Subcutaneous abdominal adipose tissue (tissue), 5 donors: ENCODE data around the gene ARFGEF3.

Experiments used
- H3K27ac ChIP-seq: one replicate; pipeline ENCODE4 v1.7.0; 2013; ENCODE audit warnings: low read depth, mild to moderate bottlenecking, inconsistent platforms, low read length, moderate library complexity
- H3K27me3 ChIP-seq, 5 donors: one replicate each; pipeline ENCODE4 v1.7.0; 2013; ENCODE audit warnings: low read length in 5 of 5, inconsistent platforms in 1 of 5; ENCODE audit not compliant: control insufficient read depth in 5 of 5, insufficient read depth in 4 of 5
- H3K36me3 ChIP-seq, 5 donors: one replicate each; pipeline ENCODE4 v1.7.0; 2013; ENCODE audit warnings: low read length in 5 of 5; ENCODE audit not compliant: control insufficient read depth in 5 of 5, insufficient read depth in 5 of 5
- H3K4me1 ChIP-seq, 5 donors: one replicate each; pipeline ENCODE4 v1.7.0; 2013; ENCODE audit warnings: low read length in 5 of 5, mild to moderate bottlenecking in 3 of 5, moderate library complexity in 1 of 5; ENCODE audit not compliant: control insufficient read depth in 5 of 5, insufficient read depth in 5 of 5
- H3K4me3 ChIP-seq, 5 donors: one replicate each; pipeline ENCODE4 v1.7.0; 2013; ENCODE audit warnings: low read length in 5 of 5, low read depth in 1 of 5
- H3K9ac ChIP-seq, 5 donors: one replicate each; pipeline ENCODE4 v1.7.0; 2013; ENCODE audit warnings: low read length in 5 of 5, mild to moderate bottlenecking in 4 of 5, moderate library complexity in 3 of 5
- H3K9me3 ChIP-seq, 5 donors: one replicate each; pipeline ENCODE4 v1.7.0; 2013; ENCODE audit warnings: low read length in 5 of 5; ENCODE audit not compliant: control insufficient read depth in 5 of 5
- donor health status: healthy.
- donor health status: healthy.
- donor health status: healthy.
- donor health status: healthy.
- donor health status: healthy.

The ARFGEF3 gene

DNA sequence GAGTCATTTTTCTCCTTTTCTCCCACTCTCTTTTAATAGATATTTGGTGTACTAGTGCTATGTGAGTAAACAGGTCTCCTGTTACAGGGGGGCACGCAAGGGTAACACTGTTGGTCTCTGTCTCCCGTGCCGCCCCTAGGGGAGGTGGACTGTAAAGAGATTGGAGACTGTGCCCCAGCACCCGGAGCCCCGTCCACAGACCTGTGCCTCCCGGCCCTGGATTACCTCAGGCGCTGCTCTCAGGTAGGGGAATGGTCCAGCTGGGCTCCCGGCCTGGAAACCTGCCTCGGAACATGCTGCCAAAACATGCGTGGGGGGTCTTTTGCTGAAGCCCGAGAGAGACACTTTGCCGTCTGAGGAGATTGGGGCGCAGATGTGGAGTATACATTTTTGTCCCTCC is 149.5 kb downstream of the ARFGEF3 start:
- H3K4me1 ChIP-seq = peaks cover 0 to 10% (median 0%) of the 10 kb centered on the region in 5 donors
- no peak overlapping the region for H3K9ac ChIP-seq
- no peak overlapping the region for H3K4me3 ChIP-seq
- H3K27me3 ChIP-seq = no peaks in the 10 kb centered on the region
- H3K9me3 ChIP-seq = no peaks in the 10 kb centered on the region
- no peak overlapping the region for H3K27ac ChIP-seq
- no peaks in the 10 kb centered on the region for H3K36me3 ChIP-seq

DNA sequence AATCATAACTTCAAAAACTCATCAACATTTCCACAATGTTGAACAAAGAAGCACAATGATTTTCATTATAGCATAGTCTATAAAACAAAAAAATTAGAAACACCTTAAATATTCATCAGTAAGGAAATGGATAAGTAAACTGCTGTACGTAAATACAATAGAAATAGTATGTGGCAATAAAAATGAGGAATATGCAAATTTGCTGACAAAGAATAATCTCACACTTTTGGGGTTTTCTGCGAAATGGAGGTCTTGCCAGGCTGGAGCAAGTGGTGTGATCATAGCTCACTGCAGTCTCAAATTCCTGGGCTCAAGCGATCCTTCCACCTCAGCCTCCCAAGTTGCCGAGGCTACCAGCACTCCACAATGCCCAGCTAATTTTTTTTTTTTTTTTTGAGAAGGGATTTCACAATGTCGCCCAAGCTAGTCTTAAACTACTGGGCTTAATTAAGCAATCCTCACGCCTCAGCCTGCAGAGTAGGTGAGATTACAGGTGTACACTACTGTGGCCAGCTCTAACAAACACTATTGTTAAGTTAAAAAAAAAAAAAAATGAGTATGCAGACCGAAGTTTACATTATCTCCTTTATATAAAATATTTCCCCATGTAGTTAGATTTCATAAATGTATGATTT is 157.1 kb downstream of the ARFGEF3 start:
- H3K36me3 ChIP-seq = peaks cover 0 to 7% (median 0%) of the 10 kb centered on the region in 5 donors
- H3K27me3 ChIP-seq = peaks cover 0 to 2% (median 0%) of the 10 kb centered on the region in 5 donors
- H3K9me3 ChIP-seq = no peaks in the 10 kb centered on the region
- no peaks in the 10 kb centered on the region for H3K4me1 ChIP-seq
- H3K4me3 ChIP-seq = no peak overlapping the region
- no peak overlapping the region for H3K9ac ChIP-seq
- no peak overlapping the region for H3K27ac ChIP-seq

DNA sequence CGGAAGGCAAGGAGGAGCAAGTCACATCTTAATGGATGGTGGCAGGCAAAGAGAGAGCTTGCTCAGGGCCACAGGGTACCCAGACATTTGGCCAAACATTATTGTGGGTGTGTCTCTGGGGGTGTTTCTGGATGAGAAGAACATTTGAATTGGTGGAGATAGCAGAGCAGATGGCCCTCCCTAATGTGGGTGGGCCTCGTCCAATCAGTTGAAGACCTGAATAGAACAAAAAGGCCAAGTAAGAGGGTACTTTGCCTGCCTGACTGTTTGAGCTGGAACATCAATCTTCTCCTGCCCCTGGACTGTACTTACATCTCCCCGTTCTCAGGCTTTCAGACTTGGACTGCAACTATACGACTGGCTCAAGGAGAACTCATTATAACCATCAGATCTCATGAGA is 160.2 kb downstream of the ARFGEF3 start:
- Histone ChIP-seq H3K36me3 (peaks cover 0 to 11% (median 0%) of the 10 kb centered on the region in 5 donors), H3K4me3 (no peak overlapping the region), H3K27me3 (peaks cover 0 to 2% (median 0%) of the 10 kb centered on the region in 5 donors), H3K27ac (no peak overlapping the region), H3K9ac (no peak overlapping the region), H3K9me3 (no peaks in the 10 kb centered on the region), H3K4me1 (no peaks in the 10 kb centered on the region)

DNA sequence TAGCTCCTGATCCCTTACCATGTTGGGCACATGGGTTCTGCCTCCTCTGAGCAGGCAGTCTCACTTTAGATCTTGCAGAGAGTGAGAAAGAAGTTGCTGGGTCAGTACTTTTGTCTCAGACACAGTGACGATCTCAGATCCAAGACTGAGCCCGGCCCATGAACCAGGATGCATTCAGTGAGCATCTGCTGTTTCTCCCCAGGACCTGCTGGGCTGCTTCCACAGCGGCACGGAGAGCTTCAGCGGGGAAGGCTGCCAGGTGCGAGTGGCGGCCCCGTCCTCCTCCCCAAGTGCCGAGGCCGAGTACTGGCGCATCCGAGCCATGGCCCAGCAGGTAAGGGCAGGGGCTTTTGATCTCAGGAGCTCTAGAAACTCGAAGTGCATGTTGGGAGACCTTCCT is 162.1 kb downstream of the ARFGEF3 start:
- Histone ChIP-seq H3K27ac (no peak overlapping the region), H3K36me3 (peaks cover 0 to 7% (median 0%) of the 10 kb centered on the region in 5 donors), H3K4me1 (no peaks in the 10 kb centered on the region), H3K4me3 (no peak overlapping the region), H3K27me3 (peaks cover 0 to 2% (median 0%) of the 10 kb centered on the region in 5 donors), H3K9ac (no peak overlapping the region), H3K9me3 (no peaks in the 10 kb centered on the region)

DNA sequence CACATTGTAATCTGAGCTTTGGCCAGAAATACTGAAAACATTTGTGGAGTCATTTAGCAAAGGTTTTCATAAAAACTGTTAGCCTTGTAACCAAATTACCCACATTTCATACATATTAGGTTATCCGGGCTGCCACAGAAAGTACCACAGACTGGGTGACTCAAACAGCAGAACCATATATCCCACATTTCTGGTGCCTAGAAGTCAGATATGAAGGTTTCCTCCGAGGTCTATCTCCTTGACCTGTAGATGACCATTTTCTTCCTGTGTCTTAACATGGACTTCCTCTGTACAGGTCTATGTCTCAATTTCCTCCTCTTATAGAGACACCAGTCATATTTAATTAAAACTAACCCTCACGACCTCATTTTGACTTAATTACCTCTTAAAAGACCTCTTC is 166.5 kb downstream of the ARFGEF3 start:
- no peaks in the 10 kb centered on the region for H3K4me1 ChIP-seq
- H3K4me3 ChIP-seq = no peak overlapping the region
- H3K27me3 ChIP-seq = no peaks in the 10 kb centered on the region
- no peak overlapping the region for H3K9ac ChIP-seq
- peaks cover 0 to 7% (median 0%) of the 10 kb centered on the region in 5 donors for H3K36me3 ChIP-seq
- H3K27ac ChIP-seq = no peak overlapping the region
- H3K9me3 ChIP-seq = no peaks in the 10 kb centered on the region

DNA sequence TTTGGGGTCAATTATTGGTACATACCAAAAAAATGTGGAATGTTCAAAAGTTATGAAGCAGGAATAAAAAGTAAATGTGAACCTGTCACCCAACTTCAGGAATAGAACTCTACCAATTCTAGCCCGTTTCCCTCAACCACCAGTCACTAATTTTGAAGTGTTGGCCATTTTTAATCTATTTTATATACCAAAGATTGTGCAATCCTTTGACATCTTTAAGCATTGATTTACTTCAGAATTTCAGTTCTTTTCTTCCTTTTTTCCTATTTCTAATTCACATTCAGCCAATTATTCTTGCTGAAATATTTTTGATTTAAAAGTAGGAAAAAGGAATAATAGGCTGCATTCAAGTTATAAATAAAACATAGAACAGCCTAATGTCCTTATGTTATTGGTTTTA is 169.0 kb downstream of the ARFGEF3 start:
- H3K9me3 ChIP-seq = no peaks in the 10 kb centered on the region
- H3K27me3 ChIP-seq = no peaks in the 10 kb centered on the region
- H3K36me3 ChIP-seq = peaks cover 0 to 3% (median 2%) of the 10 kb centered on the region in 5 donors
- no peak overlapping the region for H3K4me3 ChIP-seq
- H3K27ac ChIP-seq = no peak overlapping the region
- H3K4me1 ChIP-seq = no peaks in the 10 kb centered on the region
- H3K9ac ChIP-seq = no peak overlapping the region

DNA sequence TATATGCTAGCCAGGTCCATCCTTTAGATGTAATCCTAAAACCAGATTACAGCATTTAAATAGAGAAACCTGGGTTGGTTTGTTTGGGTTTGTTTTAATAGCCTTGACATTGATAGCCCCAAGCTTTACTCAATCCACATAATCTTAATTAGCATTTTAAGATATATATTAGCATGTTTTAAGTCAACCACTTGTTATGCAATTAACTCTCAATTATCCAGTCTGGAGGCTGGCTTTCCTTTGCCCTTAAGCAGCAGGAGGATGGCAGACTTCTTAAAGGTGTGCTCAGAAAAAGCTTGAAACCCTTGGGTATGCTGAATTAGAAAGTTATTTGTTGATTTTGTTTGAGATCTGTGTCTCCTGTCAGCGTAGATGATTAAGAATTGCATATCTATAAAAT is 169.7 kb downstream of the ARFGEF3 start:
- no peaks in the 10 kb centered on the region for H3K9me3 ChIP-seq
- H3K36me3 ChIP-seq = peaks cover 0 to 3% (median 2%) of the 10 kb centered on the region in 5 donors

DNA sequence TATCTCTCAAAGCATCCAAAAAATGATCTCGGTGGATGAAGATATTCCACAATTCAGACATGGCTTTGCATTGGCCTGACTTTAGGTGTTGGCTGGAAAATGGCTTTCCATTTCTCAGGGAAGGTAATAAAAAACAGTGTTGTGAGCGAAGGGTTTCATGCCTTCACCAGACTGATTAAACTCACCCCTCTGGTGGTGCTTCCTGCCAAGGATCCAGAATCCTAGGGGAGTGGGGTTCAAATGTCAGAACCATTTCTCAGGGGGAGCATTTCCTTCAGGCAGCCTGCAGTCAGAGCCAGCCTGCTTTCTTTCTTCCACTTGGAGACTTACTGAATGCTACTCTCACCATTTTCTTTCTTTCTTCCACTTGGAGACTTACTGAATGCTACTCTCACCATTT is 170.2 kb downstream of the ARFGEF3 start:
- peaks cover 0 to 3% (median 2%) of the 10 kb centered on the region in 5 donors for H3K36me3 ChIP-seq
- no peaks in the 10 kb centered on the region for H3K9me3 ChIP-seq
- no peak overlapping the region for H3K4me3 ChIP-seq
- H3K27me3 ChIP-seq = no peaks in the 10 kb centered on the region
- H3K27ac ChIP-seq = no peak overlapping the region
- H3K4me1 ChIP-seq = no peaks in the 10 kb centered on the region
- no peak overlapping the region for H3K9ac ChIP-seq

More for the DNA sequence above, 169.7 kb downstream of the ARFGEF3 start:
- Histone ChIP-seq H3K4me1 (no peaks in the 10 kb centered on the region), H3K9ac (no peak overlapping the region), H3K27me3 (no peaks in the 10 kb centered on the region), H3K27ac (no peak overlapping the region), H3K4me3 (no peak overlapping the region)

DNA sequence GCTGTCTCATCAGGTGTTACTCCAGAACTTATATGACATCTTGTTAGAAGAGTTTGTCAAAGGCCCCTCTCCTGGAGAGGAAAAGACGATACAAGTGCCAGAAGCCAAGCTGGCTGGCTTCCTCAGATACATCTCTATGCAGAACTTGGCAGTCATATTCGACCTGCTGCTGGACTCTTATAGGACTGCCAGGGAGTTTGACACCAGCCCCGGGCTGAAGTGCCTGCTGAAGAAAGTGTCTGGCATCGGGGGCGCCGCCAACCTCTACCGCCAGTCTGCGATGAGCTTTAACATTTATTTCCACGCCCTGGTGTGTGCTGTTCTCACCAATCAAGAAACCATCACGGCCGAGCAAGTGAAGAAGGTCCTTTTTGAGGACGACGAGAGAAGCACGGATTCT is 172.3 kb downstream of the ARFGEF3 start:
- H3K9ac ChIP-seq = no peak overlapping the region
- H3K36me3 ChIP-seq = peaks cover 0 to 4% (median 2%) of the 10 kb centered on the region in 5 donors
- no peak overlapping the region for H3K4me3 ChIP-seq
- no peaks in the 10 kb centered on the region for H3K4me1 ChIP-seq
- H3K27ac ChIP-seq = no peak overlapping the region
- no peaks in the 10 kb centered on the region for H3K27me3 ChIP-seq
- no peaks in the 10 kb centered on the region for H3K9me3 ChIP-seq

DNA sequence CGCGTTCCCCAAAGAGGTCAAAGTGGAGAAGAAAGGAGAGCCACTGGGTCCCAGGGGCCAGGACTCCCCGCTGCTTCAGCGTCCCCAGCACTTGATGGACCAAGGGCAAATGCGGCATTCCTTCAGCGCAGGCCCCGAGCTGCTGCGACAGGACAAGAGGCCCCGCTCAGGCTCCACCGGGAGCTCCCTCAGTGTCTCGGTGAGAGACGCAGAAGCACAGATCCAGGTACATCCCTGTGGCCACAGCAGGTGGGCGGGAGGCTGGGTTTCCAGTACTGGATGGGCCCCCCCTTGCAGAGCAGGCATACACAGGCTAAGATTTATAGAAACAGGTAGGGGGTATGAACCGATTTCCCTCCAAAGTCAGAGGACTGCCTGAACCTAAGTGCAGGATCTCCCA is 173.2 kb downstream of the ARFGEF3 start:
- Histone ChIP-seq H3K4me1 (no peaks in the 10 kb centered on the region), H3K36me3 (peaks cover 0 to 4% (median 2%) of the 10 kb centered on the region in 5 donors), H3K27ac (no peak overlapping the region), H3K9me3 (no peaks in the 10 kb centered on the region), H3K9ac (no peak overlapping the region), H3K27me3 (no peaks in the 10 kb centered on the region), H3K4me3 (no peak overlapping the region)
